Measurements from ENCODE around the gene PSEN1. TPM values are rescaled to one million over a fixed set of nuclear protein-coding genes. Genes with fewer than 3 reads are reported as not detected.

PSEN1 gene
- total and polyA plus RNA-seq, 10 of the 15 experiments (the other 5 are each of a cell fraction or from before 2014, with no cell fraction given) = 8.9 to 32.3 (median 21.8) TPM

- no peak for TF ChIP-seq NFYA (IDR thresholded peaks at IDR 0.05; ENCODE audit: borderline replicate concordance, low read depth, low read length)
- TF ChIP-seq TBL1XR1 (IDR thresholded peaks at IDR 0.05; ENCODE audit: low read depth, low read length) = no peak
- TF ChIP-seq GATAD2B (conservative IDR thresholded peaks at IDR 0.05; ENCODE audit: low read depth) = peak; percentile 59; the same call in 1 of the 2 replicates
- no peak for TF ChIP-seq MAX (IDR thresholded peaks at IDR 0.05; ENCODE audit: low read depth, low read length)
- no peak for TF ChIP-seq E4F1 (IDR thresholded peaks at IDR 0.05; ENCODE audit: borderline replicate concordance, partially characterized antibody)
- TF ChIP-seq SRF (IDR thresholded peaks at IDR 0.05; ENCODE audit: low read depth in 2 of 2, low read length in 2 of 2) = 0 out of 4 replicates have a peak, but pooled peaks of 1 of the 2 experiments have one; percentile 16
- TF ChIP-seq, protein P1, sequence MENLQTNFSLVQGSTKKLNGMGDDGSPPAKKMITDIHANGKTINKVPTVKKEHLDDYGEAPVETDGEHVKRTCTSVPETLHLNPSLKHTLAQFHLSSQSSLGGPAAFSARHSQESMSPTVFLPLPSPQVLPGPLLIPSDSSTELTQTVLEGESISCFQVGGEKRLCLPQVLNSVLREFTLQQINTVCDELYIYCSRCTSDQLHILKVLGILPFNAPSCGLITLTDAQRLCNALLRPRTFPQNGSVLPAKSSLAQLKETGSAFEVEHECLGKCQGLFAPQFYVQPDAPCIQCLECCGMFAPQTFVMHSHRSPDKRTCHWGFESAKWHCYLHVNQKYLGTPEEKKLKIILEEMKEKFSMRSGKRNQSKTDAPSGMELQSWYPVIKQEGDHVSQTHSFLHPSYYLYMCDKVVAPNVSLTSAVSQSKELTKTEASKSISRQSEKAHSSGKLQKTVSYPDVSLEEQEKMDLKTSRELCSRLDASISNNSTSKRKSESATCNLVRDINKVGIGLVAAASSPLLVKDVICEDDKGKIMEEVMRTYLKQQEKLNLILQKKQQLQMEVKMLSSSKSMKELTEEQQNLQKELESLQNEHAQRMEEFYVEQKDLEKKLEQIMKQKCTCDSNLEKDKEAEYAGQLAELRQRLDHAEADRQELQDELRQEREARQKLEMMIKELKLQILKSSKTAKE (IDR thresholded peaks at IDR 0.05; ENCODE audit: low read depth, poor library complexity, severe bottlenecking) = peak; percentile 64
- TF ChIP-seq BCLAF1 (IDR thresholded peaks at IDR 0.05) = no peak
- TF ChIP-seq EED (IDR thresholded peaks at IDR 0.05; ENCODE audit: low read depth) = peak; percentile 65; the same call in 1 of the 2 replicates
- peak; percentile 65 for TF ChIP-seq IKZF1 (conservative IDR thresholded peaks at IDR 0.05)
- no peak for TF ChIP-seq HCFC1 (IDR thresholded peaks at IDR 0.05; ENCODE audit: low read length)
- peak; percentile 91 for TF ChIP-seq TCF7 (IDR thresholded peaks at IDR 0.05; ENCODE audit: borderline replicate concordance)
- 0 out of 2 replicates have a peak, but pooled peaks have one; percentile 7 for TF ChIP-seq PAX5 (IDR thresholded peaks at IDR 0.05; ENCODE audit: borderline replicate concordance, low read depth, low read length)
- TF ChIP-seq RCOR1 (conservative IDR thresholded peaks at IDR 0.05; ENCODE audit: low read depth, low read length) = no peak
- TF ChIP-seq, protein P2, sequence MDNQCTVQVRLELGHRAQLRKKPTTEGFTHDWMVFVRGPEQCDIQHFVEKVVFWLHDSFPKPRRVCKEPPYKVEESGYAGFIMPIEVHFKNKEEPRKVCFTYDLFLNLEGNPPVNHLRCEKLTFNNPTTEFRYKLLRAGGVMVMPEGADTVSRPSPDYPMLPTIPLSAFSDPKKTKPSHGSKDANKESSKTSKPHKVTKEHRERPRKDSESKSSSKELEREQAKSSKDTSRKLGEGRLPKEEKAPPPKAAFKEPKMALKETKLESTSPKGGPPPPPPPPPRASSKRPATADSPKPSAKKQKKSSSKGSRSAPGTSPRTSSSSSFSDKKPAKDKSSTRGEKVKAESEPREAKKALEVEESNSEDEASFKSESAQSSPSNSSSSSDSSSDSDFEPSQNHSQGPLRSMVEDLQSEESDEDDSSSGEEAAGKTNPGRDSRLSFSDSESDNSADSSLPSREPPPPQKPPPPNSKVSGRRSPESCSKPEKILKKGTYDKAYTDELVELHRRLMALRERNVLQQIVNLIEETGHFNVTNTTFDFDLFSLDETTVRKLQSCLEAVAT (IDR thresholded peaks at IDR 0.05) = no peak
- no peak for TF ChIP-seq ZBTB33 (IDR thresholded peaks at IDR 0.05)
- no peak for TF ChIP-seq ZNF274 (IDR thresholded peaks at IDR 0.05; ENCODE audit: insufficient read depth, insufficient read length)
- no peak for TF ChIP-seq POLR2AphosphoS2 (IDR thresholded peaks at IDR 0.05; ENCODE audit: low read depth, low read length)
Observed at GRCh38 chr14:73223049-73223448, 86.7 kb downstream of the PSEN1 start (continued).

Data from GM12878 (cell line).